Peyer's patch (tissue), 4 donors: ENCODE measurements around the gene VWF. TPM values are rescaled to one million over a fixed set of nuclear protein-coding genes. Genes with fewer than 3 reads are reported as not detected.

ENCODE experiments used
- DNase-seq, 3 donors: peaks; one replicate each; pipeline ENCODE4 v3.0.0-alpha.2; 2017 to 2019
- H3K27ac ChIP-seq, 4 donors: fragments of 200-600 bp; sonication (generic); one replicate each; pipeline ENCODE4 v1.5.1; 2016 to 2019
- H3K27me3 ChIP-seq, 2 donors: fragments of 200-600 bp; sonication (generic); one replicate each; pipeline ENCODE4 v1.5.1; 2019
- H3K36me3 ChIP-seq, 3 donors: fragments of 200-600 bp; sonication (generic); one replicate each; pipeline ENCODE4 v1.5.1; 2016 to 2019
- H3K4me1 ChIP-seq, 4 donors: fragments of 200-600 bp; sonication (generic); one replicate each; pipeline ENCODE4 v1.5.1; 2016 to 2019
- H3K4me3 ChIP-seq, 4 donors: fragments of 200-600 bp; sonication (generic); 1 replicate in 3 of 4; 2 replicates in 1 of 4; pipeline ENCODE4 v1.5.1; 2016 to 2019; ENCODE audit warnings: mild to moderate bottlenecking in 1 of 4
- H3K9me3 ChIP-seq, 4 donors: fragments of 200-600 bp; sonication (generic); one replicate each; pipeline ENCODE4 v1.5.1; 2016 to 2019; ENCODE audit warnings: mild to moderate bottlenecking in 1 of 4
- CTCF ChIP-seq, 6 experiments: fragments of 450-650 bp in 4 of 6; fragments of 200-600 bp in 2 of 6; sonication (generic) in 1 of 6; IDR thresholded peaks; one replicate each; pipeline ENCODE4 v1.5.1; 2017 to 2019; ENCODE audit warnings: antibody characterized with exemption in 6 of 6, mild to moderate bottlenecking in 3 of 6, moderate library complexity in 1 of 6
- POLR2A ChIP-seq, 2 donors: fragments of 450-650 bp; IDR thresholded peaks; one replicate each; pipeline ENCODE4 v1.5.1; 2017; ENCODE audit warnings: antibody characterized with exemption in 2 of 2, mild to moderate bottlenecking in 2 of 2, moderate library complexity in 2 of 2
- total RNA-seq, 4 donors: library from RNA; depleted of rRNA; stranded (reverse); fragments of >200 nt; gene quantifications; one replicate each; pipeline ENCODE4 v1.1.0, GENCODE V29; 2016

VWF gene
- total RNA-seq, 4 donors from 2014 or later = 21.5 to 98.2 (median 62.7) TPM

- Histone ChIP-seq H3K4me3 (no peak overlapping the region), H3K27me3 (no peaks in the 10 kb centered on the region), H3K4me1 (no peaks in the 10 kb centered on the region), H3K36me3 (no peaks in the 10 kb centered on the region), H3K27ac (no peak overlapping the region), H3K9me3 (no peaks in the 10 kb centered on the region)
- peak in 2 of 3 donors; percentile 30 to 74 for DNase-seq
- TF ChIP-seq POLR2A (IDR thresholded peaks at IDR 0.05) = no peak
- peak; percentile 59 to 95 (median 87) for TF ChIP-seq CTCF (IDR thresholded peaks at IDR 0.05)
These were observed 84.4 kb downstream of the VWF start for GRCh38 chr12:6039894-6040601.

- TF ChIP-seq CTCF (IDR thresholded peaks at IDR 0.05) = peak in 4 of 6 experiments; percentile 55 to 81 (median 70)
- no peak for TF ChIP-seq POLR2A (IDR thresholded peaks at IDR 0.05)
- Histone ChIP-seq H3K9me3 (no peaks in the 10 kb centered on the region), H3K4me3 (no peak overlapping the region), H3K36me3 (no peaks in the 10 kb centered on the region), H3K4me1 (no peaks in the 10 kb centered on the region), H3K27me3 (no peaks in the 10 kb centered on the region), H3K27ac (no peak overlapping the region)
- DNase-seq = peak in 1 of 3 donors; percentile 65
These were observed 86.3 kb downstream of the VWF start for GRCh38 chr12:6038160-6038559.

GRCh38 chr12:6037459-6037858 lies 87.0 kb downstream of the VWF start:
- H3K27ac ChIP-seq = no peak overlapping the region
- H3K27me3 ChIP-seq = no peaks in the 10 kb centered on the region
- H3K9me3 ChIP-seq = no peaks in the 10 kb centered on the region
- H3K4me3 ChIP-seq = no peak overlapping the region
- no peaks in the 10 kb centered on the region for H3K36me3 ChIP-seq
- no peaks in the 10 kb centered on the region for H3K4me1 ChIP-seq
- no peak for TF ChIP-seq CTCF (IDR thresholded peaks at IDR 0.05)
- no peak for TF ChIP-seq POLR2A (IDR thresholded peaks at IDR 0.05)
- no peak for DNase-seq

GRCh38 chr12:6036509-6036908 lies 88.0 kb downstream of the VWF start:
- Histone ChIP-seq H3K27me3 (no peaks in the 10 kb centered on the region), H3K4me3 (no peak overlapping the region), H3K27ac (no peak overlapping the region), H3K9me3 (no peaks in the 10 kb centered on the region), H3K36me3 (no peaks in the 10 kb centered on the region), H3K4me1 (no peaks in the 10 kb centered on the region)
- TF ChIP-seq CTCF (IDR thresholded peaks at IDR 0.05) = no peak
- no peak for TF ChIP-seq POLR2A (IDR thresholded peaks at IDR 0.05)
- DNase-seq = no peak

- no peak for TF ChIP-seq POLR2A (IDR thresholded peaks at IDR 0.05)
- no peak for TF ChIP-seq CTCF (IDR thresholded peaks at IDR 0.05)
- no peak for DNase-seq
- Histone ChIP-seq H3K36me3 (no peaks in the 10 kb centered on the region), H3K27me3 (no peaks in the 10 kb centered on the region), H3K9me3 (no peaks in the 10 kb centered on the region), H3K27ac (no peak overlapping the region), H3K4me1 (no peaks in the 10 kb centered on the region), H3K4me3 (no peak overlapping the region)
These were observed 89.9 kb downstream of the VWF start for GRCh38 chr12:6034596-6034995.
